Smooth muscle cell (in vitro differentiated cells): ENCODE measurements around the gene SCAF1. TPM values are rescaled to one million over a fixed set of nuclear protein-coding genes. Genes with fewer than 3 reads are reported as not detected.

Experiments
- DNase-seq: peaks from one replicate; lab custom pipeline; 2025; ENCODE audit not compliant: unreplicated experiment; lab: John Stamatoyannopoulos, UW
- H2AFZ ChIP-seq: fragments of 200-600 bp; sonication (generic); 2 replicates; pipeline ENCODE4 v1.6.0; 2016; ENCODE audit warnings: antibody characterized with exemption, low read depth, mild to moderate bottlenecking
- H3F3A ChIP-seq: fragments of 200-600 bp; sonication (generic); 2 replicates; pipeline ENCODE4 v1.6.0; 2017; ENCODE audit warnings: antibody characterized with exemption, low read depth
- H3K27ac ChIP-seq: fragments of 200-600 bp; sonication (generic); 2 replicates; pipeline ENCODE4 v1.5.1; 2016; ENCODE audit warnings: low read depth, mild to moderate bottlenecking
- H3K27me3 ChIP-seq: fragments of 200-600 bp; sonication (generic); 2 replicates; pipeline ENCODE4 v1.6.1; 2016; ENCODE audit warnings: low read depth, mild to moderate bottlenecking
- H3K36me3 ChIP-seq: fragments of 200-600 bp; sonication (generic); 2 replicates; pipeline ENCODE4 v1.5.1; 2016; ENCODE audit warnings: low read depth
- H3K4me1 ChIP-seq: fragments of 200-600 bp; sonication (generic); 2 replicates; pipeline ENCODE4 v1.5.1; 2016; ENCODE audit warnings: low read depth
- H3K4me2 ChIP-seq: fragments of 200-600 bp; sonication (generic); 2 replicates; pipeline ENCODE4 v1.6.0; 2016; ENCODE audit warnings: mild to moderate bottlenecking
- H3K4me3 ChIP-seq: fragments of 200-600 bp; sonication (generic); 2 replicates; pipeline ENCODE4 v1.5.1; 2016; ENCODE audit warnings: mild to moderate bottlenecking
- H3K79me2 ChIP-seq: fragments of 200-600 bp; sonication (generic); 2 replicates; pipeline ENCODE4 v1.6.0; 2016; ENCODE audit warnings: low read depth, mild to moderate bottlenecking
- H3K9ac ChIP-seq: fragments of 200-600 bp; sonication (generic); 2 replicates; pipeline ENCODE4 v1.6.0; 2016; ENCODE audit warnings: low read depth
- H3K9me3 ChIP-seq: fragments of 200-600 bp; sonication (generic); replicated peaks from 2 replicates; pipeline ENCODE4 v1.5.1; 2016; ENCODE audit warnings: low read depth
- H4K20me1 ChIP-seq: fragments of 200-600 bp; sonication (generic); 2 replicates; pipeline ENCODE4 v1.6.0; 2016; ENCODE audit warnings: low read depth
- CTCF ChIP-seq: fragments of 200-600 bp; sonication (generic); IDR thresholded peaks from 2 replicates; pipeline ENCODE4 v1.5.1; 2017; ENCODE audit warnings: borderline replicate concordance, mild to moderate bottlenecking, antibody characterized with exemption; ENCODE audit not compliant: insufficient read depth, poor library complexity, severe bottlenecking
- WGBS: methylation state at CpG from one replicate; pipeline ENCODE4 v1.1.7; 2016; ENCODE audit warnings: low lambda C conversion rate; 5-methylcytosine and 5-hydroxymethylcytosine counted together
- polyA plus RNA-seq: library from polyadenylated mRNA; unstranded; fragments of >200 nt; fragmentation: Nextera tagmentation; extraction: Ambion mirVana; gene quantifications from 2 replicates; pipeline ENCODE4 v1.2.1, GENCODE V29; 2016
- total RNA-seq: library from RNA; depleted of rRNA; stranded (reverse); fragments of >200 nt; gene quantifications from 2 replicates; pipeline ENCODE4 v1.2.3, GENCODE V29; 2014

The SCAF1 gene
- total and polyA plus RNA-seq, 2 experiments from 2014 or later = 7.9 to 12.1 TPM

GRCh38 chr19:49696115-49696514 lies 54.1 kb downstream of the SCAF1 start:
- Histone ChIP-seq H3K4me2 (no peak overlapping the region), H3F3A (no peaks in the 10 kb centered on the region), H3K79me2 (no peaks in the 10 kb centered on the region), H3K4me3 (no peak overlapping the region), H3K27me3 (no peaks in the 10 kb centered on the region), H3K9me3 (no peaks in the 10 kb centered on the region), H3K36me3 (no peaks in the 10 kb centered on the region), H3K27ac (no peak overlapping the region), H4K20me1 (no peaks in the 10 kb centered on the region), H3K9ac (no peak overlapping the region), H2AFZ (no peak overlapping the region), H3K4me1 (no peaks in the 10 kb centered on the region)
- no peak for TF ChIP-seq CTCF
- DNase-seq = no peak
- 84% methylated on average over 6 of the region's 6 CpGs for WGBS

- no peak for TF ChIP-seq CTCF
- WGBS = 98% methylated on average over 7 of the region's 7 CpGs
Measured at GRCh38 chr19:49696865-49697264, 54.9 kb downstream of the SCAF1 start.

DNA sequence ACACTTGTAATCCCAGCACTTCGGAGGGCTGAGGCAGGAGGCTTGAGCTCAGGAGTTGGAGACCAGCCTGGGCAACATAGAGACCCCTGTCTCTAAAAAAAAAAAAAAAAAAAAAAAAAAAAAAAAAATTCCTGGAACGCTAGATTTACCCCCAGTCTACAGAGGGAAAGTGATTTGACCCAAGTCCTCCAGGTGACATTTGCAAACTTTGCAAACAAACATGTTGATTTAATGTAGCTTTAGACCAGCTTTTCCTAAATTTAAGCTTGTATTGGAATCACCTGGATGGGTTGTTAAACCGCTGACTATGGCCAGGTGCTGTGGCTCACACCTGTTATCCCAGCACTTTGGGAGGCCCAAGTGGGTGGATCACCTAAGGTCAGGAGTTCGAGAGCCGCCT lies 57.4 kb downstream of the SCAF1 start:
- WGBS = 97% methylated on average over 5 of the region's 5 CpGs
- Histone ChIP-seq H3K27me3 (no peaks in the 10 kb centered on the region), H3K27ac (no peak overlapping the region), H3K4me3 (no peak overlapping the region), H2AFZ (no peak overlapping the region), H3K9me3 (no peaks in the 10 kb centered on the region), H3K36me3 (no peaks in the 10 kb centered on the region), H3F3A (no peaks in the 10 kb centered on the region), H3K4me1 (no peaks in the 10 kb centered on the region), H3K4me2 (no peak overlapping the region), H4K20me1 (no peaks in the 10 kb centered on the region), H3K79me2 (no peaks in the 10 kb centered on the region), H3K9ac (no peak overlapping the region)
- no peak for DNase-seq
- no peak for TF ChIP-seq CTCF

More at GRCh38 chr19:49696865-49697264, 54.9 kb downstream of the SCAF1 start:
- no peak for DNase-seq
- H4K20me1 ChIP-seq = no peaks in the 10 kb centered on the region
- H3K9ac ChIP-seq = no peak overlapping the region
- no peak overlapping the region for H3K4me3 ChIP-seq
- no peak overlapping the region for H3K4me2 ChIP-seq
- no peak overlapping the region for H3K27ac ChIP-seq
- H3K27me3 ChIP-seq = no peaks in the 10 kb centered on the region
- H3K4me1 ChIP-seq = no peaks in the 10 kb centered on the region
- H3K9me3 ChIP-seq = no peaks in the 10 kb centered on the region
- no peaks in the 10 kb centered on the region for H3F3A ChIP-seq
- H2AFZ ChIP-seq = no peak overlapping the region
- H3K36me3 ChIP-seq = no peaks in the 10 kb centered on the region
- H3K79me2 ChIP-seq = no peaks in the 10 kb centered on the region

GRCh38 chr19:49700563-49700962 lies 58.6 kb downstream of the SCAF1 start:
- Histone ChIP-seq H3K36me3 (no peaks in the 10 kb centered on the region), H2AFZ (no peak overlapping the region), H4K20me1 (no peaks in the 10 kb centered on the region), H3K27ac (no peak overlapping the region), H3K79me2 (no peaks in the 10 kb centered on the region), H3K4me2 (no peak overlapping the region), H3K4me3 (no peak overlapping the region), H3K9ac (no peak overlapping the region), H3K27me3 (no peaks in the 10 kb centered on the region), H3K4me1 (no peaks in the 10 kb centered on the region), H3F3A (no peaks in the 10 kb centered on the region), H3K9me3 (no peaks in the 10 kb centered on the region)
- DNase-seq = no peak
- TF ChIP-seq CTCF = no peak
- WGBS = 92% methylated on average over 11 of the region's 11 CpGs
